KMS-11 (cell line): Measurements from ENCODE around the gene STAG1.
"Not testable (repeated sequence)": the region's sequence is repeated elsewhere in the genome, so short reads cannot be mapped to it uniquely, and the experiment has no call there.

Experiments
- H2AFZ ChIP-seq: fragments of 200-600 bp; sonication (generic); 2 replicates; pipeline ENCODE4 v1.6.1; 2016; ENCODE audit warnings: antibody characterized with exemption, mixed run types, low read depth
- H3K27ac ChIP-seq: fragments of 200-600 bp; sonication (generic); 2 replicates; pipeline ENCODE4 v1.6.1; 2016; ENCODE audit warnings: mild to moderate bottlenecking, mixed run types
- H3K27me3 ChIP-seq: fragments of 200-600 bp; sonication (generic); 2 replicates; pipeline ENCODE4 v1.6.1; 2017; ENCODE audit warnings: mild to moderate bottlenecking, low read depth, mixed run types, moderate library complexity; ENCODE audit not compliant: insufficient read depth
- H3K36me3 ChIP-seq: fragments of 200-600 bp; sonication (generic); 2 replicates; pipeline ENCODE4 v1.6.1; 2017; ENCODE audit warnings: mild to moderate bottlenecking, mixed run types; ENCODE audit not compliant: insufficient read depth
- H3K4me1 ChIP-seq: fragments of 200-600 bp; sonication (generic); 2 replicates; pipeline ENCODE4 v1.6.1; 2016; ENCODE audit warnings: mild to moderate bottlenecking, low read depth, mixed run types; ENCODE audit not compliant: poor library complexity, severe bottlenecking
- H3K4me2 ChIP-seq: fragments of 200-600 bp; sonication (generic); 2 replicates; pipeline ENCODE4 v1.7.0; 2016; ENCODE audit warnings: mild to moderate bottlenecking, mixed run types
- H3K4me3 ChIP-seq: fragments of 200-600 bp; sonication (generic); IDR thresholded peaks from 2 replicates; pipeline ENCODE4 v1.6.1; 2017; ENCODE audit warnings: low read depth, low read length, mixed read lengths; ENCODE audit not compliant: insufficient read depth
- H3K79me2 ChIP-seq: fragments of 200-600 bp; sonication (generic); 2 replicates; pipeline ENCODE4 v1.6.1; 2016; ENCODE audit warnings: low read depth, mixed run types; ENCODE audit not compliant: insufficient read depth
- H3K9ac ChIP-seq: fragments of 200-600 bp; sonication (generic); 2 replicates; pipeline ENCODE4 v1.6.1; 2016; ENCODE audit warnings: mild to moderate bottlenecking, mixed run types
- H4K20me1 ChIP-seq: fragments of 200-600 bp; sonication (generic); 2 replicates; pipeline ENCODE4 v1.6.1; 2016; ENCODE audit warnings: mild to moderate bottlenecking, mixed run types; ENCODE audit not compliant: insufficient read depth
- CTCF ChIP-seq: fragments of 200-600 bp; sonication (generic); conservative IDR thresholded peaks from 2 replicates; pipeline ENCODE4 v1.6.1; 2017; ENCODE audit warnings: low read depth, mild to moderate bottlenecking, antibody characterized with exemption, low read length, moderate library complexity, mixed read lengths

Gene STAG1

GRCh38 chr3:136476280-136476679 lies 275.9 kb downstream of the STAG1 start:
- Histone ChIP-seq H3K4me1 (no peaks in the 10 kb centered on the region), H3K27ac (no peak overlapping the region), H2AFZ (no peak overlapping the region), H3K4me3 (no peak overlapping the region), H3K79me2 (no peaks in the 10 kb centered on the region), H3K9ac (no peak overlapping the region), H3K4me2 (no peak overlapping the region), H4K20me1 (no peaks in the 10 kb centered on the region), H3K27me3 (no peaks in the 10 kb centered on the region), H3K36me3 (no peaks in the 10 kb centered on the region)
- TF ChIP-seq CTCF = no peak

DNA sequence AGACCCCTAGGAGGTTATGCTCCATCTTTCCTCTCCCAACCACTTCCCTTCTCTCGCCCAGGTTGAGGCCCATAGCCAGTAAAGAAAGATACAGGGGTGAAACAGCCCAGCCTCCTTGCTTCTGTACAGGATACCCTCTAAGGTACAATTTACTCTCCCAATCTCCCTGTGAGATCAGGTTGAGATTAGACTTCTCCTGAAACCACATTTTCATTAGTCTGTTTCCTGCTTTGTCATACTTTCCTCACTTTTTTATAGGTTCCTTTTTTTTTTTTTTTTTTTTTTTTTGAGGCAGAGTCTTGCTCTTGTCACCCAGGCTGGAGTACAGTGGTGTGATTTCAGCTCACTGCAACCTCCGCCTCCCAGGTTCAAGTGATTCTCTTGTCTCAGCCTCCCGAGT lies 277.3 kb downstream of the STAG1 start:
- not testable (repeated sequence) for H3K4me3 ChIP-seq, H3K4me2 ChIP-seq, H3K36me3 ChIP-seq, H3K27me3 ChIP-seq, H3K79me2 ChIP-seq, H3K9ac ChIP-seq, H3K4me1 ChIP-seq, H3K27ac ChIP-seq, H4K20me1 ChIP-seq, H2AFZ ChIP-seq

DNA sequence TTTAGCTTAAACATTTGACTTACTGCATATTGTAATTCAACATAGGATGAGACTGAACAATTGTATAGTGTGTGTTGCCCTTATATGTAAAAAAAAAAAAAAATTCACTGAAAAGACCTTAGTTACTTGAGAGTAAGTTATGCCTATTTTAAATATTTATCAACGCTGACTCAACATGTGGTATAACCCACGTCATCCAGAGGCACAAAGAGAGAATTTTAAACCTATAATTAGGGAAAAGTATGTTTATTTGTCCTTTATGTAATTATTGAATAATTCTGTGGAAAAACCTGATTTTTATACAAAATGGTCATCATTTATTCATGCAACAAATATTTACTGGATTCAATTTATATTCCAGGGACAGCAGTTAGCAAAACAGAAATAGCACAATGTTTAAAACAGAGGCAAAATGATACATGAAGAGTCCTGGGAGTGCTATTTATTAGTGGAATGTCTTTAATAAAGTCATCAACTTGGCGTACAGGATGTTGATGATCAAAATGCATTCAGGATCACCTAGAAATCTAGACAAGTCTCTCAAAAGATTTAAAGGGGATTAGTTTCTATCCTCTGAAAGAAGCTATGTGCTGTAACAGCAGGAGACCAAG lies 278.4 kb downstream of the STAG1 start:
- no peaks in the 10 kb centered on the region for H3K36me3 ChIP-seq
- H4K20me1 ChIP-seq = no peaks in the 10 kb centered on the region
- no peak overlapping the region for H3K27ac ChIP-seq
- H3K79me2 ChIP-seq = no peaks in the 10 kb centered on the region
- H3K9ac ChIP-seq = no peak overlapping the region
- no peak overlapping the region for H3K4me2 ChIP-seq
- H2AFZ ChIP-seq = no peak overlapping the region
- no peaks in the 10 kb centered on the region for H3K4me1 ChIP-seq
- no peaks in the 10 kb centered on the region for H3K27me3 ChIP-seq
- TF ChIP-seq CTCF = no peak
- H3K4me3 ChIP-seq = no peak overlapping the region

GRCh38 chr3:136465296-136465695 lies 286.9 kb downstream of the STAG1 start:
- no peak overlapping the region for H3K4me3 ChIP-seq
- H3K4me1 ChIP-seq = no peaks in the 10 kb centered on the region
- no peak overlapping the region for H2AFZ ChIP-seq
- no peak overlapping the region for H3K27ac ChIP-seq
- no peak for TF ChIP-seq CTCF
- H4K20me1 ChIP-seq = no peaks in the 10 kb centered on the region
- no peak overlapping the region for H3K4me2 ChIP-seq
- no peaks in the 10 kb centered on the region for H3K27me3 ChIP-seq
- H3K9ac ChIP-seq = no peak overlapping the region
- no peaks in the 10 kb centered on the region for H3K79me2 ChIP-seq
- H3K36me3 ChIP-seq = no peaks in the 10 kb centered on the region

DNA sequence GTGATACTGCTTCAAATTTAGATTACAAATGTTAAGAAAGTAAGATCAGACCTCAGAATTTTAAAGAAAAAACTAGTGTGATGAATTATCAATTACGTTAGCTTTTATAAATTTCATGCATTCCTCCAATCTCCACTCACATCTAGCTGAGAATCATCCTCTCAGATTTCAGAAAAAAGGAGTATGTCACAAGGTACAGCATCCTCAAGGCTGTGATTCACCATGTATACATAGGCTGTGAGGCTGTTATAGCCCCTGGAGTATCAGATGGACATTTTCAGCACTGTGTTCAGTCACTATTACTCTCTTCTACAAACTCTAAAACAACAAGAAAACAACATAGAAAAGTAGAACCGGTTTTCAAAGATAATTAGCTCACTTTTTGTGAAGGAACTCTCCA lies 287.7 kb downstream of the STAG1 start:
- Histone ChIP-seq H3K79me2 (no peaks in the 10 kb centered on the region), H3K4me2 (no peak overlapping the region), H2AFZ (no peak overlapping the region), H3K4me1 (no peaks in the 10 kb centered on the region), H3K36me3 (no peaks in the 10 kb centered on the region), H3K4me3 (no peak overlapping the region), H3K27ac (no peak overlapping the region), H4K20me1 (no peaks in the 10 kb centered on the region), H3K27me3 (no peaks in the 10 kb centered on the region), H3K9ac (no peak overlapping the region)
- no peak for TF ChIP-seq CTCF
